NCI-H748 treated with DMSO at 0.1 percent for 48 hours (cell line): ENCODE measurements around the gene GNPAT.

Experiments used
- DNase-seq: peaks from one replicate; lab custom pipeline; 2025; lab: John Stamatoyannopoulos, UW

Gene GNPAT

DNA sequence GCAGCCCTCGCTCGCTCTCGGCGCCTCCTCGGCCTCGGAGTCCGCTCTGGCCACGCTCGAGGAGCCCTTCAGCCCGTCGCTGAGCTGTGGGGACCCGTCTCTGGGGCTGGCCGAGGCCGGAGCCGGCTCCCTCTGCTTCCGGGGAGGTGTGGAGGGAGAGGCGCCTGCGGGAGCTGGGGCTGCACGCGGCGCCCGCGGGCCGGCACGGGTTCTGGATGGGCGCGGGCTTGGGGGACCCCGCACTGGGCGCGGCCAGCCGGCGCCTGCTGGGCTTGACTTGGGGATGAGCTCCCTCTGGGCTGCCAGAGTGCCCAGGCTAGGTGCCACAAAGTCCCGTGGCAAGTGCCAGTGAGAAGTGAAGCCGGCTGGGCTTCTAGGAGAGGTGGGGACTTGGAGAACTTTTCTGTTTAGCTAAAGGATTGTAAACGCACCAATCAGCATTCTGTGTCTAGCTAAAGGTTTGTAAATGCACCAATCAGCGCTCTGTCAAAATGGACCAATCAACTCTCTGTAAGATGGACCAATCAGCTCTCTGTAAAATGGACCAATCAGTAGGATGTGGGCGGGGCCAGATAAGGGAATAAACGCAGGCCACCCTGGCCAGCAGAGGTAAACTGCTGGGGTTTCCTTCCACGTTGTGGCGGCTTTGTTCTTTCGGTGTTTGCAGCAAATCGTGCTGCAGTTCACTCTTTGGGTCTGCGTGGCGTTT, 76.4 kb downstream of the GNPAT start:
- no peak for DNase-seq

- no peak for DNase-seq
Measured at GRCh38 chr1:231318015-231318355, 77.0 kb downstream of the GNPAT start.

DNA sequence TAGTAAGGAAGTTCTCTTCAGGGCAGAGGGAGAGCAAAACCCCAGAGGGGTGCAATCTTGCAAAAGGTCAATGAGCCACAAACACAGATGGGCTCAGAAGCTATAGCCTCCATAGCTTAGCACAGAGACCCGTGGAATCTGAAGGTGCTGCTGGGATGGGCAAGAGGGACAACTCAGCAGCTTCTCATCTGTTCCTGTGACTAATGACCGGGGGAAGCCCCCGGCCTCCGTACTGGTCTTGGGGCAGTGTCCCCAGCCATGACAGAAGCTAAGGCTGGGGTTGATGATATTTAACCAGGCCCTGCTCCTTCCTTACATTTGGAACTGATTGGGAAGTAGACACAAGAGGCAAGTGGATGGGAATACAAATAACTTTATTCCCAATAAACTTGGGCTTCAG, 77.6 kb downstream of the GNPAT start:
- DNase-seq = no peak

DNA sequence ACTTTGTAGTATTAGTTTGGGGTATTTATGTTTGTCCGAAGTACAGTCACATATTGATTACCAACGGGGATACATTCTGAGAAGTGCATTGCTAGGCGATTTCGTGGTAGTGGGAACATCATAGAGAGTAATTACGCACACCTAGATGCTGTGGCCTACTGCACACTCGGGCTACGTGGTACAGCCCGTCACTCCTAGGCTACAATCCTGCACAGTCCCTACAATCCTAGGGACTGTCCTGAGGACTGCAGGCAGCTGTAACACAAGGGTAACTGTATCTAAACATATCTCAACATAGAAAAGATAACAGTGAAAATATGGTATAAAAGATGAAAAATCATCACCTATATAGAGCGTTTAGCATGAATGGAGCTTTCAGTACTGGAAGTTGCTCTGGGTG, 78.1 kb downstream of the GNPAT start:
- DNase-seq = no peak

DNA sequence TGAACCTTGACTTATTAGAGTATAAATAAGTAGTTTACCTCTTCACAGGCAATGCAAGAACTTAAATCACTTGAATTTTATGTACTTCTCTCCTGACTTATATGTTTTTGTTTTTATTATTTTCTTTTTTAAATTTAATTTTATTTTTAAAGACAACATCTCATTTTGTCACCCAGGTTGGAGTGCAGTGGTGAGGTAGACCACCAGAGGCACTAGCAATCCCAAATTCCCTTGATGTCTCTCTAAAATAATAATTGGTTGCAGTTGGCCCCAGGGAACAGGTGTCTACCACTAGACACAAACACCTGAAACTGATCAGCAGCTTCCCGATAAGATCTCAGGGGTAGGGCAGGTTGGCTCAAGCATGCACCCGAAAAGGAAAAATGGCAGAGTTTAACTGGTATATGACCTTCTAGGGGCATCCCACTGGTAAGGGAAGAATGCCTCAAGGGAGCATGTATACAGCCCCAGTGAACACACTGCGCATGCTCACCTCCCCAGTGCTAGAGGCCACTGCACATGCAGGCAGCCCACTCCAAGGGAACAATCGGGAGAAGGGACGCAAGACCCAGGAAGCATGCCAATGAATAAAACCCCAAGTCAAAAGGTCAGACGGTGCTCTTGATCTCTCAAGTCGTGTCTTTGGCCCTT, 82.0 kb downstream of the GNPAT start:
- DNase-seq = no peak

DNA sequence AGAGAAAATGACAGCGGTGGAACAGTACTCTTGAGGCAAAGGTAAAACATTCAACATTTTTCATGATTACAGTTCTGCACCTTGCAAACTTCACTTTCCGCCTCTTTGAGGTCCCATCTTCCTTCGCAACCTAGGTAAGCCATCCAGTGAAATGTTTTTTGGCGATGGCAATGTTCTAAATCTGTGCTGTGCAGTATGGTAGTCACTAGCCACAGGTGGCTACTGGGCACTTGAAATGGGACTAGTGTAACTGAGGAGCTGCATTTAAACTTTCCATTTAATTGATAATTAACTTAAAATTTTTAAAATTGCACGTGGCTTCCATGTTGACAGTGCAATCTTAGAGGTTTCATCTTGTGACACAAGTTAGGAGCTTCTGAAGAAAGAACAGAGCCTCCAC, 83.6 kb downstream of the GNPAT start:
- DNase-seq = no peak

DNA sequence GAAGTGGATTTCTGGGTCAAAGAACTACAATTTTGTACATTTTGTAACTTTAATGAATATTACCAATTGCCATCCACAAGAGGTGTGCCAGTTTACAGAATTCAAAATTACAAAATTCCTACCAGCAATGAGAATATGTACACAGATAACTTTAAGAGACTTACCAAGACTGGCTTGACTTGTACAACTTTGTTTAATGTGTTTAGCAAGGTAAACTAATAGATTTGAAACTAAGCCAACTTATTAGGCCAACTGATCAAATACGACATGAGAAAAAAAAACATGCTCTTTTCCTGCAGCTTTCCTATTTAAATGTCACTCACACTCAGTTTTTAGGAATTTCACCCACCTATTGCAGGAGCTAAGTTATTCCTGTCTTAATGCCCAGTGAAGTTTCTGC, 85.2 kb downstream of the GNPAT start:
- no peak for DNase-seq
